ENCODE results near the gene CCDC73. TPM values are rescaled to one million over a fixed set of nuclear protein-coding genes. Genes with fewer than 3 reads are reported as not detected.

Gene CCDC73
- total RNA-seq, 1 experiment from 2014 or later: not detected

DNA sequence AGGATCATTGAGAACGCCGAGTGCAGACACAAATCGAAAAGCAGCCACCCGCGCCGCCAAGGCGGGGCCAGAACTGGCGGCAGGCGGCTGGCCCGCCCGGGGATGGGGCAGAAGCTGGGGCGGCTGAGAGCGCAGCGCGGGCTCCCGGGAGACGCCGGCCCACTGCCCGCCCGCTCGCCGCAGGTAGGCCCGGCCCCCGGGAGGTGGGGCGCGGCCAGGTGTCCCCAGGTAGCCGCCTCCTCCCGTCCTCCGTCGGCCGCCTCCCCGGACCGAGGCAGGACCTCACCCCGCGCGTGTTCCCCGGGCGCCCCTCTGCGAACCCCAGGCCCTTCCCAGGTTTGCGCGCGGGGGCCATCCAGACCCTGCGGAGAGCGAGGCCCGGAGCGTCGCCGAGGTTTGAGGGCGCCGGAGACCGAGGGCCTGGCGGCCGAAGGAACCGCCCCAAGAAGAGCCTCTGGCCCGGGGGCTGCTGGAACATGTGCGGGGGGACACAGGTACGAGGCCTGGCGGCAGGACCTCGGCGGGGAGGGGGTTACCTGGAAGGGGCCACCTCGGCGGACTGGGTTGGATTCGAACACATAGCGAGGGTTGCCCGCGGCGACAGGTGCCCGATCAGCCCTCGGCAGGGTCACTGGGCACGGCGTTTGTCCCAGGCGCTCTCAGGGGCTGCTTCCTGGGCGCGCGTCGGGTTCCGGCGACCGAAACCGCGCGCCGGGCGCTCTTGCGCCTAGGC lies 35.4 kb upstream of the CCDC73 start, which contains the start of gene PRRG4:
TSS of gene PRRG4 (plus strand) at position 248 of the 733 bp plus-strand sequence. CDS start 603 bp downstream, outside the sequence.
- no peaks in the 10 kb centered on the region for H3K9me3 Mint-ChIP-seq
- TF ChIP-seq KAT7 (CRISPR knock-in tag; IDR thresholded peaks at IDR 0.05; ENCODE audit: borderline replicate concordance) (0 out of 2 replicates have a peak, but pooled peaks have one; percentile 49), RELA (CRISPR knock-in tag; IDR thresholded peaks at IDR 0.05; ENCODE audit: borderline replicate concordance) (peak; percentile 78; the same call in 1 of the 2 replicates), JUN (CRISPR knock-in tag; IDR thresholded peaks at IDR 0.05) (0 out of 2 replicates have a peak, but pooled peaks have one; percentile 44), TEAD1 (CRISPR knock-in tag; IDR thresholded peaks at IDR 0.05) (0 out of 2 replicates have a peak, but pooled peaks have one; percentile 42), ZNF423 (CRISPR knock-in tag; IDR thresholded peaks at IDR 0.05) (peak; percentile 86), ZNF219 (CRISPR knock-in tag; IDR thresholded peaks at IDR 0.05; ENCODE audit: borderline replicate concordance) (peak; percentile 38; the same call in 1 of the 2 replicates), ZNF416 (CRISPR knock-in tag; IDR thresholded peaks at IDR 0.05) (0 out of 2 replicates have a peak, but pooled peaks have one; percentile 31), ETV6 (CRISPR knock-in tag; IDR thresholded peaks at IDR 0.05) (0 out of 2 replicates have a peak, but pooled peaks have one; percentile 51), FOXP1 (CRISPR knock-in tag; IDR thresholded peaks at IDR 0.05; ENCODE audit: borderline replicate concordance) (peak; percentile 66), NFYB (CRISPR knock-in tag; conservative IDR thresholded peaks at IDR 0.05; ENCODE audit: low read depth) (0 out of 2 replicates have a peak, but pooled peaks have one; percentile 13)
- TF ChIP-seq, protein P1, sequence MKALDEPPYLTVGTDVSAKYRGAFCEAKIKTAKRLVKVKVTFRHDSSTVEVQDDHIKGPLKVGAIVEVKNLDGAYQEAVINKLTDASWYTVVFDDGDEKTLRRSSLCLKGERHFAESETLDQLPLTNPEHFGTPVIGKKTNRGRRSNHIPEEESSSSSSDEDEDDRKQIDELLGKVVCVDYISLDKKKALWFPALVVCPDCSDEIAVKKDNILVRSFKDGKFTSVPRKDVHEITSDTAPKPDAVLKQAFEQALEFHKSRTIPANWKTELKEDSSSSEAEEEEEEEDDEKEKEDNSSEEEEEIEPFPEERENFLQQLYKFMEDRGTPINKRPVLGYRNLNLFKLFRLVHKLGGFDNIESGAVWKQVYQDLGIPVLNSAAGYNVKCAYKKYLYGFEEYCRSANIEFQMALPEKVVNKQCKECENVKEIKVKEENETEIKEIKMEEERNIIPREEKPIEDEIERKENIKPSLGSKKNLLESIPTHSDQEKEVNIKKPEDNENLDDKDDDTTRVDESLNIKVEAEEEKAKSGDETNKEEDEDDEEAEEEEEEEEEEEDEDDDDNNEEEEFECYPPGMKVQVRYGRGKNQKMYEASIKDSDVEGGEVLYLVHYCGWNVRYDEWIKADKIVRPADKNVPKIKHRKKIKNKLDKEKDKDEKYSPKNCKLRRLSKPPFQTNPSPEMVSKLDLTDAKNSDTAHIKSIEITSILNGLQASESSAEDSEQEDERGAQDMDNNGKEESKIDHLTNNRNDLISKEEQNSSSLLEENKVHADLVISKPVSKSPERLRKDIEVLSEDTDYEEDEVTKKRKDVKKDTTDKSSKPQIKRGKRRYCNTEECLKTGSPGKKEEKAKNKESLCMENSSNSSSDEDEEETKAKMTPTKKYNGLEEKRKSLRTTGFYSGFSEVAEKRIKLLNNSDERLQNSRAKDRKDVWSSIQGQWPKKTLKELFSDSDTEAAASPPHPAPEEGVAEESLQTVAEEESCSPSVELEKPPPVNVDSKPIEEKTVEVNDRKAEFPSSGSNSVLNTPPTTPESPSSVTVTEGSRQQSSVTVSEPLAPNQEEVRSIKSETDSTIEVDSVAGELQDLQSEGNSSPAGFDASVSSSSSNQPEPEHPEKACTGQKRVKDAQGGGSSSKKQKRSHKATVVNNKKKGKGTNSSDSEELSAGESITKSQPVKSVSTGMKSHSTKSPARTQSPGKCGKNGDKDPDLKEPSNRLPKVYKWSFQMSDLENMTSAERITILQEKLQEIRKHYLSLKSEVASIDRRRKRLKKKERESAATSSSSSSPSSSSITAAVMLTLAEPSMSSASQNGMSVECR (CRISPR knock-in tag; IDR thresholded peaks at IDR 0.05; ENCODE audit: borderline replicate concordance): peak; percentile 21; the same call in 1 of the 2 replicates
- TF ChIP-seq, protein P2, sequence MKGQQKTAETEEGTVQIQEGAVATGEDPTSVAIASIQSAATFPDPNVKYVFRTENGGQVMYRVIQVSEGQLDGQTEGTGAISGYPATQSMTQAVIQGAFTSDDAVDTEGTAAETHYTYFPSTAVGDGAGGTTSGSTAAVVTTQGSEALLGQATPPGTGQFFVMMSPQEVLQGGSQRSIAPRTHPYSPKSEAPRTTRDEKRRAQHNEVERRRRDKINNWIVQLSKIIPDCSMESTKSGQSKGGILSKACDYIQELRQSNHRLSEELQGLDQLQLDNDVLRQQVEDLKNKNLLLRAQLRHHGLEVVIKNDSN (CRISPR knock-in tag; IDR thresholded peaks at IDR 0.05): no peak
- TF ChIP-seq, protein P3, sequence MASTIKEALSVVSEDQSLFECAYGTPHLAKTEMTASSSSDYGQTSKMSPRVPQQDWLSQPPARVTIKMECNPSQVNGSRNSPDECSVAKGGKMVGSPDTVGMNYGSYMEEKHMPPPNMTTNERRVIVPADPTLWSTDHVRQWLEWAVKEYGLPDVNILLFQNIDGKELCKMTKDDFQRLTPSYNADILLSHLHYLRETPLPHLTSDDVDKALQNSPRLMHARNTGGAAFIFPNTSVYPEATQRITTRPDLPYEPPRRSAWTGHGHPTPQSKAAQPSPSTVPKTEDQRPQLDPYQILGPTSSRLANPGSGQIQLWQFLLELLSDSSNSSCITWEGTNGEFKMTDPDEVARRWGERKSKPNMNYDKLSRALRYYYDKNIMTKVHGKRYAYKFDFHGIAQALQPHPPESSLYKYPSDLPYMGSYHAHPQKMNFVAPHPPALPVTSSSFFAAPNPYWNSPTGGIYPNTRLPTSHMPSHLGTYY (CRISPR knock-in tag; IDR thresholded peaks at IDR 0.05): no peak
- TF ChIP-seq, protein P4, sequence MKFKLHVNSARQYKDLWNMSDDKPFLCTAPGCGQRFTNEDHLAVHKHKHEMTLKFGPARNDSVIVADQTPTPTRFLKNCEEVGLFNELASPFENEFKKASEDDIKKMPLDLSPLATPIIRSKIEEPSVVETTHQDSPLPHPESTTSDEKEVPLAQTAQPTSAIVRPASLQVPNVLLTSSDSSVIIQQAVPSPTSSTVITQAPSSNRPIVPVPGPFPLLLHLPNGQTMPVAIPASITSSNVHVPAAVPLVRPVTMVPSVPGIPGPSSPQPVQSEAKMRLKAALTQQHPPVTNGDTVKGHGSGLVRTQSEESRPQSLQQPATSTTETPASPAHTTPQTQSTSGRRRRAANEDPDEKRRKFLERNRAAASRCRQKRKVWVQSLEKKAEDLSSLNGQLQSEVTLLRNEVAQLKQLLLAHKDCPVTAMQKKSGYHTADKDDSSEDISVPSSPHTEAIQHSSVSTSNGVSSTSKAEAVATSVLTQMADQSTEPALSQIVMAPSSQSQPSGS (CRISPR knock-in tag; IDR thresholded peaks at IDR 0.05; ENCODE audit: borderline replicate concordance, low read depth): no peak
- TF ChIP-seq, protein P5, sequence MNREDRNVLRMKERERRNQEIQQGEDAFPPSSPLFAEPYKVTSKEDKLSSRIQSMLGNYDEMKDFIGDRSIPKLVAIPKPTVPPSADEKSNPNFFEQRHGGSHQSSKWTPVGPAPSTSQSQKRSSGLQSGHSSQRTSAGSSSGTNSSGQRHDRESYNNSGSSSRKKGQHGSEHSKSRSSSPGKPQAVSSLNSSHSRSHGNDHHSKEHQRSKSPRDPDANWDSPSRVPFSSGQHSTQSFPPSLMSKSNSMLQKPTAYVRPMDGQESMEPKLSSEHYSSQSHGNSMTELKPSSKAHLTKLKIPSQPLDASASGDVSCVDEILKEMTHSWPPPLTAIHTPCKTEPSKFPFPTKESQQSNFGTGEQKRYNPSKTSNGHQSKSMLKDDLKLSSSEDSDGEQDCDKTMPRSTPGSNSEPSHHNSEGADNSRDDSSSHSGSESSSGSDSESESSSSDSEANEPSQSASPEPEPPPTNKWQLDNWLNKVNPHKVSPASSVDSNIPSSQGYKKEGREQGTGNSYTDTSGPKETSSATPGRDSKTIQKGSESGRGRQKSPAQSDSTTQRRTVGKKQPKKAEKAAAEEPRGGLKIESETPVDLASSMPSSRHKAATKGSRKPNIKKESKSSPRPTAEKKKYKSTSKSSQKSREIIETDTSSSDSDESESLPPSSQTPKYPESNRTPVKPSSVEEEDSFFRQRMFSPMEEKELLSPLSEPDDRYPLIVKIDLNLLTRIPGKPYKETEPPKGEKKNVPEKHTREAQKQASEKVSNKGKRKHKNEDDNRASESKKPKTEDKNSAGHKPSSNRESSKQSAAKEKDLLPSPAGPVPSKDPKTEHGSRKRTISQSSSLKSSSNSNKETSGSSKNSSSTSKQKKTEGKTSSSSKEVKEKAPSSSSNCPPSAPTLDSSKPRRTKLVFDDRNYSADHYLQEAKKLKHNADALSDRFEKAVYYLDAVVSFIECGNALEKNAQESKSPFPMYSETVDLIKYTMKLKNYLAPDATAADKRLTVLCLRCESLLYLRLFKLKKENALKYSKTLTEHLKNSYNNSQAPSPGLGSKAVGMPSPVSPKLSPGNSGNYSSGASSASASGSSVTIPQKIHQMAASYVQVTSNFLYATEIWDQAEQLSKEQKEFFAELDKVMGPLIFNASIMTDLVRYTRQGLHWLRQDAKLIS (CRISPR knock-in tag; IDR thresholded peaks at IDR 0.05; ENCODE audit: borderline replicate concordance): 0 out of 2 replicates have a peak, but pooled peaks have one; percentile 58
- TF ChIP-seq, protein P6, sequence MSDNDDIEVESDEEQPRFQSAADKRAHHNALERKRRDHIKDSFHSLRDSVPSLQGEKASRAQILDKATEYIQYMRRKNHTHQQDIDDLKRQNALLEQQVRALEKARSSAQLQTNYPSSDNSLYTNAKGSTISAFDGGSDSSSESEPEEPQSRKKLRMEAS (CRISPR knock-in tag; IDR thresholded peaks at IDR 0.05): peak; percentile 84
- TF ChIP-seq, protein P7, sequence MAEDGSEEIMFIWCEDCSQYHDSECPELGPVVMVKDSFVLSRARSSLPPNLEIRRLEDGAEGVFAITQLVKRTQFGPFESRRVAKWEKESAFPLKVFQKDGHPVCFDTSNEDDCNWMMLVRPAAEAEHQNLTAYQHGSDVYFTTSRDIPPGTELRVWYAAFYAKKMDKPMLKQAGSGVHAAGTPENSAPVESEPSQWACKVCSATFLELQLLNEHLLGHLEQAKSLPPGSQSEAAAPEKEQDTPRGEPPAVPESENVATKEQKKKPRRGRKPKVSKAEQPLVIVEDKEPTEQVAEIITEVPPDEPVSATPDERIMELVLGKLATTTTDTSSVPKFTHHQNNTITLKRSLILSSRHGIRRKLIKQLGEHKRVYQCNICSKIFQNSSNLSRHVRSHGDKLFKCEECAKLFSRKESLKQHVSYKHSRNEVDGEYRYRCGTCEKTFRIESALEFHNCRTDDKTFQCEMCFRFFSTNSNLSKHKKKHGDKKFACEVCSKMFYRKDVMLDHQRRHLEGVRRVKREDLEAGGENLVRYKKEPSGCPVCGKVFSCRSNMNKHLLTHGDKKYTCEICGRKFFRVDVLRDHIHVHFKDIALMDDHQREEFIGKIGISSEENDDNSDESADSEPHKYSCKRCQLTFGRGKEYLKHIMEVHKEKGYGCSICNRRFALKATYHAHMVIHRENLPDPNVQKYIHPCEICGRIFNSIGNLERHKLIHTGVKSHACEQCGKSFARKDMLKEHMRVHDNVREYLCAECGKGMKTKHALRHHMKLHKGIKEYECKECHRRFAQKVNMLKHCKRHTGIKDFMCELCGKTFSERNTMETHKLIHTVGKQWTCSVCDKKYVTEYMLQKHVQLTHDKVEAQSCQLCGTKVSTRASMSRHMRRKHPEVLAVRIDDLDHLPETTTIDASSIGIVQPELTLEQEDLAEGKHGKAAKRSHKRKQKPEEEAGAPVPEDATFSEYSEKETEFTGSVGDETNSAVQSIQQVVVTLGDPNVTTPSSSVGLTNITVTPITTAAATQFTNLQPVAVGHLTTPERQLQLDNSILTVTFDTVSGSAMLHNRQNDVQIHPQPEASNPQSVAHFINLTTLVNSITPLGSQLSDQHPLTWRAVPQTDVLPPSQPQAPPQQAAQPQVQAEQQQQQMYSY (CRISPR knock-in tag; IDR thresholded peaks at IDR 0.05): no peak

More for the DNA sequence above, 35.4 kb upstream of the CCDC73 start, which contains the start of gene PRRG4:
- peaks cover 17% of the 10 kb centered on the region for H3K4me1 Mint-ChIP-seq
- no peaks in the 10 kb centered on the region; the same call in 1 of the 2 replicates for H3K36me3 Mint-ChIP-seq
- peak; percentile 88 for ATAC-seq
- CTCF ChIA-PET: interaction anchor here (0.7 to 1.3 kb wide), 3 partner anchors 11 to 21 kb away, joined by 3 to 6 read pairs (median 3); no protein-coding TSS in a partner anchor
- H3K27ac Mint-ChIP-seq: no peak within 1 kb of the TSS; the same call in 1 of the 2 replicates
- H3K4me3 Mint-ChIP-seq: peak within 1 kb of the TSS; percentile 86
- peak; percentile 71 for DNase-seq (ENCODE audit: low spot score)
- POLR2A ChIA-PET: no interaction called here
- peaks cover 37% of the 10 kb centered on the region for H3K27me3 Mint-ChIP-seq (ENCODE audit: low read depth)
